ENCODE measurements around the gene LIPM. TPM values are rescaled to one million over a fixed set of nuclear protein-coding genes. Genes with fewer than 3 reads are reported as not detected.

The LIPM gene
- total and polyA plus RNA-seq, 2 donors from 2014 or later = not detected

DNA sequence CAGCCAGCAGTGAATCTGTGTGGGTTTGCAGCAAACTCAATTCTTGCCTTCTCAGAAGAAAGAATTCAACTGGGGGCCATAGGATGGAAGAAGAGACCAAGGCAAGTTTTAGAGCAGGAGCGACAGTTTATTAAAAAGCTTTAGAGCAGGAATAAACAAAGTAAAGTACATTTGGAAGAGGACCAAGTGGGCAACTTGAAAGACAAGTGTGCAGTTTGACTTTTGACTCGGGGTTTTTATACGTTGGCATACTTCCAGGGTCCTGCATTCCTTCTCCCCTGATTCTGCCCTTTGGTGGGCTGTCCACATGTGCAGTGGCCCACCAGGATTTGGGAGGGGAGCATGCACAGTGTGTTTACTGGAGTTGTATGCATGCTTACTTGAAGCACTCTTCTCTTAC is 52.2 kb downstream of the LIPM start:
- H3K36me3 ChIP-seq (ENCODE audit: control insufficient read depth in 2 of 3, insufficient read depth in 3 of 3, low read length in 3 of 3) = no peaks in the 10 kb centered on the region
- DNase-seq = no peak
- FAIRE-seq = no peak
- TF ChIP-seq, protein P1, sequence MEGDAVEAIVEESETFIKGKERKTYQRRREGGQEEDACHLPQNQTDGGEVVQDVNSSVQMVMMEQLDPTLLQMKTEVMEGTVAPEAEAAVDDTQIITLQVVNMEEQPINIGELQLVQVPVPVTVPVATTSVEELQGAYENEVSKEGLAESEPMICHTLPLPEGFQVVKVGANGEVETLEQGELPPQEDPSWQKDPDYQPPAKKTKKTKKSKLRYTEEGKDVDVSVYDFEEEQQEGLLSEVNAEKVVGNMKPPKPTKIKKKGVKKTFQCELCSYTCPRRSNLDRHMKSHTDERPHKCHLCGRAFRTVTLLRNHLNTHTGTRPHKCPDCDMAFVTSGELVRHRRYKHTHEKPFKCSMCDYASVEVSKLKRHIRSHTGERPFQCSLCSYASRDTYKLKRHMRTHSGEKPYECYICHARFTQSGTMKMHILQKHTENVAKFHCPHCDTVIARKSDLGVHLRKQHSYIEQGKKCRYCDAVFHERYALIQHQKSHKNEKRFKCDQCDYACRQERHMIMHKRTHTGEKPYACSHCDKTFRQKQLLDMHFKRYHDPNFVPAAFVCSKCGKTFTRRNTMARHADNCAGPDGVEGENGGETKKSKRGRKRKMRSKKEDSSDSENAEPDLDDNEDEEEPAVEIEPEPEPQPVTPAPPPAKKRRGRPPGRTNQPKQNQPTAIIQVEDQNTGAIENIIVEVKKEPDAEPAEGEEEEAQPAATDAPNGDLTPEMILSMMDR (IDR thresholded peaks at IDR 0.05; ENCODE audit: borderline replicate concordance, extremely low read depth, insufficient read depth) = no peak
- no peak overlapping the region for H3K27ac ChIP-seq (ENCODE audit: low read depth in 2 of 2, low read length in 2 of 2)
- no peaks in the 10 kb centered on the region for H3K4me1 ChIP-seq (ENCODE audit: control insufficient read depth in 2 of 3, insufficient read depth in 2 of 3, low read depth in 1 of 3, low read length in 3 of 3)
- H3K9me3 ChIP-seq (ENCODE audit: control insufficient read depth in 2 of 3, insufficient read depth in 1 of 3, low read length in 3 of 3) = no peaks in the 10 kb centered on the region
- H3K4me3 ChIP-seq (ENCODE audit: low read length in 3 of 3) = no peak overlapping the region
- no peaks in the 10 kb centered on the region for H3K27me3 ChIP-seq (ENCODE audit: control insufficient read depth, insufficient read depth, low read length)
- no peak overlapping the region for H3K9ac ChIP-seq (ENCODE audit: low read length in 3 of 3)
- intact Hi-C loops (cut with DNase I) = no loop called here

DNA sequence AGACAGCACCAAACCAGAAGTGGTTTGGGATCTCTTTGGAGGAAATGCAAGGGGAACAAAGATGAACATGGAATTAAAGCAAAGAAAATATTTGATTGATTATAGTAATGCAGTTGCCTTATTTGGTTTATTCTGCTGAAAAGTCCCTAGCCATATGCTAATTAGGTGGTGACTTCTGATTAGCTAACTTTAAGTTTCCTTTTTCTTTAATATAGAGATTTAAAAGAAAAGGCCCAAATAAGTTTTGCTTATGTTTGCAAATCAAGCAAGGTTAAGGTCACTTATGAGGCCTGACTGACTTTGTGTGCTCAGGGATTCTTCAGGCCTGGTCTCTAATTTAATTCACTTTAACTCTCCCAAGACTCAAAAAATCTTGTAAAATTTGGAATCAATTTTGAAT is 55.3 kb downstream of the LIPM start:
- Histone ChIP-seq H3K4me1 (ENCODE audit: control insufficient read depth in 2 of 3, insufficient read depth in 2 of 3, low read depth in 1 of 3, low read length in 3 of 3) (no peaks in the 10 kb centered on the region), H3K4me3 (ENCODE audit: low read length in 3 of 3) (no peak overlapping the region), H3K27me3 (ENCODE audit: control insufficient read depth, insufficient read depth, low read length) (no peaks in the 10 kb centered on the region), H3K36me3 (ENCODE audit: control insufficient read depth in 2 of 3, insufficient read depth in 3 of 3, low read length in 3 of 3) (no peaks in the 10 kb centered on the region), H3K9ac (ENCODE audit: low read length in 3 of 3) (no peak overlapping the region), H3K9me3 (ENCODE audit: control insufficient read depth in 2 of 3, insufficient read depth in 1 of 3, low read length in 3 of 3) (no peaks in the 10 kb centered on the region), H3K27ac (ENCODE audit: low read depth in 2 of 2, low read length in 2 of 2) (no peak overlapping the region)
- TF ChIP-seq, protein P1 (IDR thresholded peaks at IDR 0.05; ENCODE audit: borderline replicate concordance, extremely low read depth, insufficient read depth) = no peak
- intact Hi-C loops (cut with DNase I) = no loop called here
- DNase-seq = no peak
- no peak for FAIRE-seq

DNA sequence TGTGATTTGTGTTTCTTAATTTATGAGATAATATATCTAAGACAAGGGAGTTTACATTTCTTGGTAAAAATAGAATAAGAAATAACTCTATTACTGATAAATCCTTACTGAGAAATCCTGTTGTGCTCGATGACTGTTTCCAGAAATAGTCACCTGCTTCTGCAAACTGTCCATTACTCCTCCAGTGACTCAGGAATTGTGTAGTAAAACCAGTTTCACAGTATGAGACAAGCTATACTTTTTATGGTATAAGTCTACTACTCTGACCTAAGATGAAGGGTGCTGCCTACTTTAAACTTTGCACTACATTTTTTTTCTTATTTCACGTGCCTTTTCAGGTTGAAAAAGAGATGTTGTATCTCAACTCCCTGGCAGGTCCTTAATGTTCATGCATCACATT is 56.0 kb downstream of the LIPM start:
- Histone ChIP-seq H3K27ac (ENCODE audit: low read depth in 2 of 2, low read length in 2 of 2) (no peak overlapping the region), H3K4me3 (ENCODE audit: low read length in 3 of 3) (no peak overlapping the region), H3K9ac (ENCODE audit: low read length in 3 of 3) (no peak overlapping the region), H3K27me3 (ENCODE audit: control insufficient read depth, insufficient read depth, low read length) (no peaks in the 10 kb centered on the region), H3K9me3 (ENCODE audit: control insufficient read depth in 2 of 3, insufficient read depth in 1 of 3, low read length in 3 of 3) (no peaks in the 10 kb centered on the region), H3K36me3 (ENCODE audit: control insufficient read depth in 2 of 3, insufficient read depth in 3 of 3, low read length in 3 of 3) (no peaks in the 10 kb centered on the region), H3K4me1 (ENCODE audit: control insufficient read depth in 2 of 3, insufficient read depth in 2 of 3, low read depth in 1 of 3, low read length in 3 of 3) (no peaks in the 10 kb centered on the region)
- FAIRE-seq (no peak), DNase-seq (no peak)
- TF ChIP-seq, protein P1 (IDR thresholded peaks at IDR 0.05; ENCODE audit: borderline replicate concordance, extremely low read depth, insufficient read depth) = no peak
- intact Hi-C loops (cut with DNase I) = no loop called here

DNA sequence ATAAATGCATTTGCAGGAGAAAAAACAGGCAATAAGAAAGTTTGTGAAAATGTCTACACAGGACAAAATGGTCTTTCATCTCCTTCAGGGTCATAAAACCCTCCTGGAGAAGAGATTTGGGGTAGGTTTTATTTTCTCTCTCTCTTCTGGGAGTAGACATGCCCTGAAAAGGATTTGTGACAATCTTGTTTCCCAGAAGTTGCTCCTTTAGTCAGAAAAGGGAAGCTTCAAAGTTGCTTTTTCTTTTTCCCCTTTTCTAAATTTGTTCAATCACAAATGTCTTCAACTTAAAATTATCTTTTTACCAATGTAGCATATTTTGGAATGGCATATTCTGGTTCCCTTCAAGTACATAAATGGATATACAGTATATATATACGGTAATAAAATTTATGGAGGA is 58.5 kb downstream of the LIPM start:
- TF ChIP-seq, protein P1 (IDR thresholded peaks at IDR 0.05; ENCODE audit: borderline replicate concordance, extremely low read depth, insufficient read depth) = no peak
- Histone ChIP-seq H3K36me3 (ENCODE audit: control insufficient read depth in 2 of 3, insufficient read depth in 3 of 3, low read length in 3 of 3) (no peaks in the 10 kb centered on the region), H3K27me3 (ENCODE audit: control insufficient read depth, insufficient read depth, low read length) (no peaks in the 10 kb centered on the region), H3K27ac (ENCODE audit: low read depth in 2 of 2, low read length in 2 of 2) (no peak overlapping the region), H3K4me3 (ENCODE audit: low read length in 3 of 3) (no peak overlapping the region), H3K9me3 (ENCODE audit: control insufficient read depth in 2 of 3, insufficient read depth in 1 of 3, low read length in 3 of 3) (no peaks in the 10 kb centered on the region), H3K9ac (ENCODE audit: low read length in 3 of 3) (no peak overlapping the region), H3K4me1 (ENCODE audit: control insufficient read depth in 2 of 3, insufficient read depth in 2 of 3, low read depth in 1 of 3, low read length in 3 of 3) (no peaks in the 10 kb centered on the region)
- intact Hi-C loops (cut with DNase I) = no loop called here
- no peak for FAIRE-seq
- no peak for DNase-seq
